K562 (cell line): Measurements from ENCODE around the gene TGFBR3L. TPM values are rescaled to one million over a fixed set of nuclear protein-coding genes. Genes with fewer than 3 reads are reported as not detected.

ENCODE experiments used
- EGR1 ChIP-seq: fragments of 450-650 bp; conservative IDR thresholded peaks from 2 replicates; pipeline ENCODE4 v1.6.1; 2017; ENCODE audit warnings: mild to moderate bottlenecking
- FOXP4 ChIP-seq: sonication (generic); formaldehyde crosslinking; IDR thresholded peaks from 2 replicates; pipeline ENCODE4 v1.8.0; 2022; ENCODE audit warnings: mild to moderate bottlenecking, missing genetic modification reagents, borderline replicate concordance
- GABPB1 ChIP-seq: sonication (generic); formaldehyde crosslinking; IDR thresholded peaks from 2 replicates; pipeline ENCODE4 v1.8.0; 2022; ENCODE audit warnings: mild to moderate bottlenecking, missing genetic modification reagents
- MNT ChIP-seq, 2 experiments: fragments of 450-650 bp; conservative IDR thresholded peaks; 2 replicates each; pipeline ENCODE4 v1.6.1; 2017; ENCODE audit warnings: mild to moderate bottlenecking in 2 of 2, moderate library complexity in 2 of 2
- MTA3 ChIP-seq: fragments of 450-650 bp; formaldehyde crosslinking; IDR thresholded peaks from 2 replicates; pipeline ENCODE4 v1.6.1; 2017; ENCODE audit warnings: mild to moderate bottlenecking, borderline replicate concordance
- NFRKB ChIP-seq: fragments of 450-650 bp; IDR thresholded peaks from 2 replicates; pipeline ENCODE4 v1.6.1; 2016; ENCODE audit warnings: low read depth
- NONO ChIP-seq, 2 experiments: fragments of 200-400 bp in 1 of 2; fragments of 450-650 bp in 1 of 2; formaldehyde crosslinking in 1 of 2; IDR thresholded peaks; 2 replicates each; pipeline ENCODE4 v1.6.1; 2017; ENCODE audit warnings: low read depth in 2 of 2, mild to moderate bottlenecking in 2 of 2, moderate library complexity in 2 of 2, low read length in 1 of 2
- SAP30 ChIP-seq: fragments of 200-600 bp; sonication (generic); IDR thresholded peaks from 2 replicates; pipeline ENCODE4 v1.6.1; 2012; ENCODE audit warnings: borderline replicate concordance, low read depth, mild to moderate bottlenecking, moderate library complexity, low read length, control low read depth, inconsistent platforms; ENCODE audit not compliant: insufficient read depth, poor library complexity, severe bottlenecking
- SRSF3 ChIP-seq: fragments of 200-400 bp; formaldehyde crosslinking; IDR thresholded peaks from 2 replicates; pipeline ENCODE4 v1.6.1; 2016; ENCODE audit warnings: mild to moderate bottlenecking, low read length, moderate library complexity; ENCODE audit not compliant: insufficient read depth
- TAF1 ChIP-seq: IDR thresholded peaks from 2 replicates; pipeline ENCODE4 v1.6.1; 2011; ENCODE audit warnings: mild to moderate bottlenecking, low read length, moderate library complexity; ENCODE audit not compliant: insufficient read depth, control insufficient read depth, severe bottlenecking; ENCODE audit errors: extremely low read depth
- TGIF2 ChIP-seq: sonication (generic); formaldehyde crosslinking; IDR thresholded peaks from 2 replicates; pipeline ENCODE4 v1.8.1; 2022; ENCODE audit warnings: mild to moderate bottlenecking, missing genetic modification reagents, moderate library complexity
- VEZF1 ChIP-seq: fragments of 200-800 bp; sonication (Bioruptor generic); IDR thresholded peaks from 2 replicates; pipeline ENCODE4 v1.6.1; 2017; ENCODE audit warnings: missing genetic modification characterization, missing compliant biosample characterization
- polyA plus RNA-seq, 8 experiments: library from polyadenylated mRNA; depleted of rRNA in 4 of 8; stranded (reverse) in 5 of 8; unstranded in 3 of 8; fragments of >200 nt; fragmentation: Nextera tagmentation in 2 of 8; fragmentation: Illumina TruSeq in 1 of 8; extraction: Ambion mirVana in 2 of 8; extraction: Trizol in 1 of 8; gene quantifications; 2 replicates each; pipeline versions ENCODE4 v1.2.1 to v1.2.3, GENCODE V29; 2011 to 2014; ENCODE audit warnings: inconsistent platforms in 1 of 8, missing spikeins in 1 of 8
- total RNA-seq, 7 experiments: library from RNA; depleted of rRNA in 6 of 7; stranded (reverse); fragments of >200 nt in 6 of 7; fragmentation: Illumina TruSeq in 2 of 7; extraction: Trizol in 2 of 7; gene quantifications; 2 replicates each; pipeline versions ENCODE4 v1.2.1 to v1.2.3, GENCODE V29; 2011 to 2021; ENCODE audit warnings: low replicate concordance in 1 of 7

Gene TGFBR3L
- total and polyA plus RNA-seq, 9 of the 15 experiments (the other 6 are each of a cell fraction or from before 2014, with no cell fraction given): not detected

GRCh38 chr19:7904074-7905020 lies 10.3 kb upstream of the TGFBR3L start (continued):
- TF ChIP-seq TAF1 (peak; percentile 7), TGIF2 (CRISPR knock-in tag) (peak; percentile 50; the same call in 1 of the 2 replicates), EGR1 (peak; percentile 39; the same call in 1 of the 2 replicates), VEZF1 (peak; percentile 97), FOXP4 (CRISPR knock-in tag) (0 out of 2 replicates have a peak, but pooled peaks have one; percentile 65), NONO (IDR thresholded peaks at IDR 0.05; ENCODE audit: low read depth in 2 of 2, low read length in 1 of 2) (no peak), MTA3 (no peak), SRSF3 (0 out of 2 replicates have a peak, but pooled peaks have one; percentile 41), MNT (conservative IDR thresholded peaks at IDR 0.05) (peak; percentile 28 to 49; a peak in 3 of 4 replicates), GABPB1 (CRISPR knock-in tag) (peak; percentile 43; the same call in 1 of the 2 replicates), SAP30 (peak; percentile 70), NFRKB (peak; percentile 17; the same call in 1 of the 2 replicates)
